Epithelial cell of esophagus (primary cell): ENCODE data around the gene SLC12A4.
A peak's percentile ranks its signal among the peaks of the same experiment; 100 is the strongest.

Source experiments
- DNase-seq: peaks from one replicate; pipeline ENCODE4 v3.0.0; 2010; ENCODE audit warnings: low read depth
- H3K4me3 ChIP-seq: 2 replicates; pipeline ENCODE4 v1.5.1; 2011; ENCODE audit warnings: mild to moderate bottlenecking, low read length, control low read depth
- TF ChIP-seq, protein P1 (sequence below): IDR thresholded peaks from 2 replicates; pipeline ENCODE4 v1.5.1; 2011; ENCODE audit warnings: low read depth, mild to moderate bottlenecking, low read length, control low read depth, inconsistent platforms; ENCODE audit not compliant: insufficient read depth; ENCODE audit errors: missing control alignments

SLC12A4 gene

DNA sequence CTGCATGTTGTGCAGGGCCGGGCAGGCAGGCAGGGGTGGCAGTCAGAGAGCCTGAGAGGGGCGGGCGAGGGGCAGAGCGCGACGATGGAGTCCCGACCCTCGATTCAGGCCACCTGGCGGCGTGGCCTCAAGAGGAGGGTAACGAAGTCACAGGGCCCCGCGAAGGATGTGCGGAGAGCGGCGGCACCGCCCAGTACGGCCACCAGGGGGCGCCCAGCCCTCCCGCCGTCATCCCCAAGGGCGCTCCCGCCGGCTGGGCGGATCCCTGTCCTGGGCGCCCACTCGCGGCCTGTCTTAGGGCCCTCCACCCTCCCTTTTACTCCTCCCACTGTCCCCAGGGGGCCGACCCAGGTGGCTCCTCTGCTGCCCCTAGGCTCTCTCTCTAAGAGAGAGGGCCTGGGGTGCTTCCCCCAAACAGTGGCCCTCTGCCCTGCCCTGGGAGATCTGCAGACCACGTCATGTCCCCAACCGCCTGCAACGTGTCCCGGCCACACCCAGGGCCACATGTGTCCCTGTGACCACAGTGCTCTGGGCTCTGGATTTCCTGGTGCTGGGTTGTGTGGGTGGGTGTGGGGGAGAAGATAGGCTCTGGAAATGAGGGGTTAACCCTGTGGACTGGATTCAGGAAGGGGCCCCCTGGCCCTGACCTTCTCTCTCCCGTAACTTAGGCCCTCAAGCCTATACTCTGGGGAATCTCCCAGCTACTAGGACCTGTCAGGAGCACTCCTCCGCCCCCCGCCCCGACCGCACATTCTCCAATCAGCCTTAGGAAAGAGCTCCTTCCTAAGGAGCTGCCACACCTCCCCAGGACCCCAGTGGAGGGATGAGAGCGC, 25.0 kb upstream of the SLC12A4 start:
- TF ChIP-seq, protein P1, sequence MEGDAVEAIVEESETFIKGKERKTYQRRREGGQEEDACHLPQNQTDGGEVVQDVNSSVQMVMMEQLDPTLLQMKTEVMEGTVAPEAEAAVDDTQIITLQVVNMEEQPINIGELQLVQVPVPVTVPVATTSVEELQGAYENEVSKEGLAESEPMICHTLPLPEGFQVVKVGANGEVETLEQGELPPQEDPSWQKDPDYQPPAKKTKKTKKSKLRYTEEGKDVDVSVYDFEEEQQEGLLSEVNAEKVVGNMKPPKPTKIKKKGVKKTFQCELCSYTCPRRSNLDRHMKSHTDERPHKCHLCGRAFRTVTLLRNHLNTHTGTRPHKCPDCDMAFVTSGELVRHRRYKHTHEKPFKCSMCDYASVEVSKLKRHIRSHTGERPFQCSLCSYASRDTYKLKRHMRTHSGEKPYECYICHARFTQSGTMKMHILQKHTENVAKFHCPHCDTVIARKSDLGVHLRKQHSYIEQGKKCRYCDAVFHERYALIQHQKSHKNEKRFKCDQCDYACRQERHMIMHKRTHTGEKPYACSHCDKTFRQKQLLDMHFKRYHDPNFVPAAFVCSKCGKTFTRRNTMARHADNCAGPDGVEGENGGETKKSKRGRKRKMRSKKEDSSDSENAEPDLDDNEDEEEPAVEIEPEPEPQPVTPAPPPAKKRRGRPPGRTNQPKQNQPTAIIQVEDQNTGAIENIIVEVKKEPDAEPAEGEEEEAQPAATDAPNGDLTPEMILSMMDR, result peak; percentile 65
- peak overlapping the region; percentile 13 for H3K4me3 ChIP-seq
- peak; percentile 68 for DNase-seq

DNA sequence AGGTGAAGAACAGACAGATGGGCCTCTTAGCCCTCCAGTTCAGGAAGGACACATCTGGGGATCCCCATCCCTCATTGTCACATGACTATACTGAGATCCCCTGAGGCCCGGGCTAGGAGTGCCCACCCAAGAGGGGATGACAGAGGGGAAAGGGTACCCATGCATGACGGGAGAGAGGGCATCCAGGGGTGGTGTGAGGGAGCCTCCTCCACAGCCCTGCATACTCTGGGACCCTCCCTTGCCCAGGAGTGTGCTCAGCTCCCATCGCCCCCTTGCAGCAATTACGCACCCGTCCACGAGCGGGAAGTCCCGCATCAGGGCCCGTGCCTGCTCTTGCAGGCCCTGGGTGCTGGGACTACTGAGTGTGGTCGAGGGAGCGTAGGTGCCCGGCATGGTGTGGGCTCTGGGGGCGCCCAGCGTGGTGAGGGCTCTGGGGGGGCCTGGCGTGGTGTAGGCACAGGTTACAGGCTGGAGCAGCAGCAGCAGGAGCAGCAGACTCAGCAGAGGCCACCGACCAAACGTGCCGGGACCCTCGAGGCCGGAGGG, 24.3 kb upstream of the SLC12A4 start:
- no peak overlapping the region for H3K4me3 ChIP-seq
- no peak for DNase-seq
- TF ChIP-seq, protein P1, result no peak

DNA sequence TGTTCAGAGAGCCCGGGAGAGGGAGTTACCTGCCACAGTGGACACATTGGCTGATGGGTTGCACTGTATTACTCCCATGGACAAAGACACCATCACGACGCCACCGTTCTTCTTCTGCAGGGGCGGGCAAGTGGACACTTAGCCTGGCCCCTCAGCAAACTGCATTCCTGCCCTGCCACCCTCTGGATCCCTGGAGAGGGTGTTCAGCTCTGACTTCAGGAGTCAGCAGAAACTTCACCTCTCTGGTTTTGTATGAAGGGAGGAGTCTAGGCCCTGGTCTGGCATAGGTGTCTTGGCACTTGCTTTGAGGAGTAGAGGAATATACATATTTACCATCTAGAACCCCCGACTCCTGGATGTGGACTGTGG, 21.6 kb upstream of the SLC12A4 start:
- no peak for DNase-seq
- no peak overlapping the region for H3K4me3 ChIP-seq
- TF ChIP-seq, protein P1, result no peak

DNA sequence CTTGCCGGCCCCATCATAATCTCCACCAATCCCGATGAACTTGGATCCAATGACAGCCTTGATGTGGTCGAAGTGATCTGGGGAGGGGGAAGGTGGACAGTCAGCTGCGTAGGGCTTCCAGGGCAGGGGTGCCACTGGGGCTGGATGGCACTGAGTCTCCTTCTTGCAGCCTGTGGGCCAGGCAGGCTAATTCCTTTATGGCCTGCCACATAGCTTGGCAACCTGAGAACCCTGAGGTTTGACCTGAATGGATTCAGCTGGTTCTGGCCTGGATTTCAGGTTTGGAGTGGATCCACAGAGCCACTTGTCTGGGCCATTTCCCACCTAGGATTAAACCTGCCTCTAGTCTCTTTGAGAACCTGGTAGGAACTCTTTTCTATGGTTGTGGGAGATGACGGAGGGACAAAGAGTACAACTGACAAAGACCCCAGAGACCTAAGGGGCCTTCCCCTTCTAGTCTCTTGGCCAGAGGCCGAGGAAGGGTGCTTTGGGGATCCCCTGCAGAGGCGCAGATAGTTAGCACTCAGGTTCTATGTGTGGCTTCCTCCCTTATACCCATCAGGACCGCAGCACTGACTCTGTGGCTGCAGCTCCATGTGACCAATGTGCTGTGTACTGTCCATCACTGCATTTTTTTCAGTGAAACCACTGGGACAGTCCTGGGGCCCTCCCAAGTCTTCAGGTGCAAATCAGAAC, 21.0 kb upstream of the SLC12A4 start:
- no peak overlapping the region for H3K4me3 ChIP-seq
- DNase-seq, result no peak
- TF ChIP-seq, protein P1, result no peak

DNA sequence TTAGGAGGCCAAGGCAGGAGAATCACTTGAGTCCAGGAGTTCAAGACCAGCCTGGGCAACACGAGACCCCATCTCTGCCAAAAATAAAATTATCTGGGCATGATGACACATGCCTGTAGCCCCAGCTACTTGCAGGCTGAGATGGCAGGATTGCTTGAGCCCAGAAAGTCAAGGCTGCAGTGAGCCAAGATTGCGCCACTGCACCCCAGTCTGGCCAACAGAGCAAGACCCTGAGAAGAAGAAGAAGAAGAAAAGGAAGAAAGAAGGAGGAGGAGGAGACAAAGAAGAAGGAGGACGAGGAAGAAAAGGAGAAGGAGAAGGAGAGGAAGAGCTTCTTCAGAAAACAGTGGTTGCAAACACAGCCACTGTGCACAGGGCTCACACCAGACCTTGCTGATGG, 20.2 kb upstream of the SLC12A4 start:
- no peak overlapping the region for H3K4me3 ChIP-seq
- DNase-seq, result no peak
- TF ChIP-seq, protein P1, result no peak

DNA sequence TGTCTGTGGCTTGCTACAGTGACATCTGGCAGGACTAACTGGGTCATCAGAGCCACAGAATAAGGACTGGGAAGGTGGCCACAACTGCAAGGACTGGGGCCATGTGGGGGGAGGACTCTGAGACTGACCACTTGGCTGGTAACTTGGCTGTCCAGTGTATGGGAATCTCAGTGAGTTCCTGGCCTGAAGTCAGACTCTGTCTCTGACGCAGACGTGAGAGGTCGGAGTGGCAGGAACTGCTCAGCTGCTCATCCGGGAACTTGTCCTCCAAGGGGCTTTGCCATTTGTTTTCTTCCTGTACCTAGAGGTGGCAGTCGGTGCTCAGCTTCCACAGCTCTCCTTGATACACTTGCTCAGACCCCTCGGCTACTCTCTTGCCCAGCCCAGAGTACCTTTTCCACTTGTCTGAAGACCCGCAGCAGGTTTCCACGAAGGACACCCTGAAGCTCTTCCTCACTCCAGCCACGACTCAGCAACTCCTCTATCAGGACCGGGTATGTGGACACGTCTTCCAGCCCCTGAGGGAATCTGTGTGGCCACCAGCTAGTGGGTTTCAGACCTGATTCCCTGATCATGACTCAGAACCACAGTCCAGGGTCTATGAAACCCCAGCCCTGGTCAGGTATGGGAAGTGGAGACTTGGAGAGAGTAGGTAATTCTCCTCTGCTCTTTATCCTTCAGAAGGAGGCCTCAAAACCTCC, 19.2 kb upstream of the SLC12A4 start:
- no peak overlapping the region for H3K4me3 ChIP-seq
- TF ChIP-seq, protein P1, result no peak
- DNase-seq, result peak; percentile 30
